Brain microvascular endothelial cell (primary cell): ENCODE data around the gene NR2E3.

Experiments
- DNase-seq: peaks from one replicate; pipeline ENCODE4 v3.0.0-alpha.2; 2020
- H3K27ac ChIP-seq: fragments of 250-450 bp; sonication (Bioruptor Pico); 2 replicates; pipeline ENCODE4 v1.5.1; 2020; ENCODE audit warnings: mild to moderate bottlenecking, moderate library complexity
- H3K27me3 ChIP-seq: fragments of 250-450 bp; sonication (Bioruptor Pico); replicated peaks from 2 replicates; pipeline ENCODE4 v1.5.1; 2020; ENCODE audit warnings: mild to moderate bottlenecking
- H3K36me3 ChIP-seq: fragments of 250-450 bp; sonication (Bioruptor Pico); replicated peaks from 2 replicates; pipeline ENCODE4 v1.5.1; 2020; ENCODE audit warnings: mild to moderate bottlenecking
- H3K4me3 ChIP-seq: 2 replicates; pipeline ENCODE4 v1.5.1; 2011; ENCODE audit warnings: low read depth, mild to moderate bottlenecking, control low read depth, low read length, moderate library complexity
- CTCF ChIP-seq: IDR thresholded peaks from 2 replicates; pipeline ENCODE4 v1.5.1; 2011; ENCODE audit warnings: low read depth, mild to moderate bottlenecking, moderate library complexity, low read length, control low read depth, inconsistent platforms; ENCODE audit errors: missing control alignments
- in situ Hi-C: cut with HindIII; loops from 2 replicates; pipeline ENCODE4 v1.10.0; 2017; ENCODE audit warnings: low sequenced_read_pairs, low pct_ligation_motif_present

Gene NR2E3

GRCh38 chr15:71781179-71781964 is 29.0 kb upstream of the NR2E3 start:
- DNase-seq, result peak; percentile 51
- Histone ChIP-seq H3K27ac (no peak overlapping the region), H3K36me3 (no peaks in the 10 kb centered on the region), H3K27me3 (no peaks in the 10 kb centered on the region), H3K4me3 (no peak overlapping the region)
- in situ Hi-C loops, result no loop called here
- TF ChIP-seq CTCF, result no peak

- Histone ChIP-seq H3K27ac (no peak overlapping the region), H3K27me3 (no peaks in the 10 kb centered on the region), H3K36me3 (no peaks in the 10 kb centered on the region), H3K4me3 (no peak overlapping the region)
- in situ Hi-C loops, result no loop called here
- TF ChIP-seq CTCF, result no peak
- DNase-seq, result no peak
These were observed 28.4 kb upstream of the NR2E3 start for GRCh38 chr15:71781965-71782265.

GRCh38 chr15:71782422-71783165 is 27.8 kb upstream of the NR2E3 start:
- in situ Hi-C loops, result no loop called here
- no peak for DNase-seq
- Histone ChIP-seq H3K27me3 (no peaks in the 10 kb centered on the region), H3K27ac (no peak overlapping the region), H3K36me3 (no peaks in the 10 kb centered on the region), H3K4me3 (no peak overlapping the region)
- TF ChIP-seq CTCF, result no peak

GRCh38 chr15:71784719-71785118 is 25.6 kb upstream of the NR2E3 start:
- TF ChIP-seq CTCF, result peak; percentile 67
- no peak overlapping the region for H3K4me3 ChIP-seq
- no peaks in the 10 kb centered on the region for H3K36me3 ChIP-seq
- in situ Hi-C loops, result no loop called here
- no peak for DNase-seq
- no peaks in the 10 kb centered on the region for H3K27me3 ChIP-seq
- H3K27ac ChIP-seq, result no peak overlapping the region

- in situ Hi-C loops, result no loop called here
- Histone ChIP-seq H3K4me3 (no peak overlapping the region), H3K27me3 (no peaks in the 10 kb centered on the region), H3K36me3 (no peaks in the 10 kb centered on the region), H3K27ac (no peak overlapping the region)
- TF ChIP-seq CTCF, result no peak
- no peak for DNase-seq
These were observed 24.4 kb upstream of the NR2E3 start for GRCh38 chr15:71785996-71786395.
